ENCODE measurements around the gene RARRES2.

RARRES2 gene

GRCh38 chr7:150376560-150376959, 35.1 kb upstream of the RARRES2 start:
- DNase-seq: no peak

GRCh38 chr7:150375662-150376521, 34.5 kb upstream of the RARRES2 start:
- no peak for DNase-seq

- DNase-seq: no peak
Measured at GRCh38 chr7:150374472-150374871, 33.0 kb upstream of the RARRES2 start.

- DNase-seq: no peak
Measured at GRCh38 chr7:150374026-150374425, 32.6 kb upstream of the RARRES2 start.

DNA sequence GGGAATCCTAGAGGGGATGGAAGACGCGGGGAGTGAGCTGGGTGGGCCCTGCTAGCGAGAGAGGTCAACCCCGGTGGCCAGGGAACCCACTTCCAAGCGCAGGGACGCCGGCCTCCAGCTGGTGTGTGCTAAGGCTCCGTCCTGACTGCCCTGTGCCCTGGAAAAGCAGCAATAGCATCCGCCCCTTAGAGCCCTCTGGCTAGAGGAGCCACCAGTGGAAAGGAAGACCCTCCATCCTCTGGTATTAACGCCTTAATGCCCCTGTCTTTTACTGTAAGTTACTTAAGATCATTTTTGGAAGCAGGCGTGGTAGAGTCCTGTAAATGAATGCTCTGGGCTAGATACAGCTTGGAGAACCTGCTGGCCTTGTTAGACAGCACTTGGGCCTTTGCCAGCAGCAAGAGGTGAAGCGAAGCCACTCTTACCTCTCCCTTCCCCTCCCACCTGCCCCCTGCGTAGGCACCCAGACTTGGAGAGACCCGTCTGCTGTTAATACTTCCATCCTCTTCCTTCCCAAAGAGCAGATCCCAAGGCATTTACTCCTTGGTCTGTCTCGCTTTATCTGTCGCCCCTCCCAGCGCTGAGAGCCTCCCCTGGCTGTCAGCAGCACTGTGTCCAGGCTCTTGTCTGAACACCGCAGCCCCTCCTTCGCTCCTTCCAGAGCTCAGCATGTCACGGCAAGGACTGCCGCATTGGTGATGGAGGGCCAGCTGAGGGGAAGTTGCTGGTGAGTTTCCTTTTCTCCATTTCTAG, 31.8 kb upstream of the RARRES2 start:
- DNase-seq: no peak

- no peak for DNase-seq
Measured at GRCh38 chr7:150372271-150373048, 31.0 kb upstream of the RARRES2 start.

DNA sequence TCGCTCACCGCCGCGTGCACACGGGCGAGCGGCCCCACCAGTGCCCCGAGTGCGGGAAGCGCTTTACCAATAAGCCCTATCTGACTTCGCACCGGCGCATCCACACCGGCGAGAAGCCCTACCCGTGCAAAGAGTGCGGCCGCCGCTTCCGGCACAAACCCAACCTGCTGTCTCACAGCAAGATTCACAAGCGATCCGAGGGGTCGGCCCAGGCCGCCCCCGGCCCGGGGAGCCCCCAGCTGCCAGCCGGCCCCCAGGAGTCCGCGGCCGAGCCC, 30.5 kb upstream of the RARRES2 start:
- DNase-seq: no peak

GRCh38 chr7:150371131-150371995, 29.9 kb upstream of the RARRES2 start:
- DNase-seq: no peak

DNA sequence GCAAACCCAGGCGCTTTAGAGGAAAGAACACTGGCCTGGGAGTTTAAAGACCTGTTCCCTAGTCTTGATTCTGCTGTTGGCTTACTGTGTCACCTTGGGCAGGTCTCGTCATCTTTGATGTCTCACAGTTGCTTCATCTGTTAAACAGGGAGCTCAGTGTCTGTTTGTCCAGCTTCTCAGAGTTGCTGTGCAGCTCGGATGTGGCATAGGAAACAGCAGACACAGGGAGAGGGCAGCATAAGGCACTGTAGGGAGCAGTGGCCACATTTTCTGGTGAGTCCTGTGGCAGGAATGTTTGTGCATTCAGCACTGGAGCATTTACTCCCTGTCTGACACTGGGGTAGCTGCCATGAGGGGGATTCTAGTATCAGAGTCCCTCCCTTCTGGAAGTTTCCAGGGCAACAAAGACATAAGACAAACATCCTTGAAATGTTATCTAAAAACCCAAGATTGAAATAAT, 29.2 kb upstream of the RARRES2 start:
- DNase-seq: no peak

DNA sequence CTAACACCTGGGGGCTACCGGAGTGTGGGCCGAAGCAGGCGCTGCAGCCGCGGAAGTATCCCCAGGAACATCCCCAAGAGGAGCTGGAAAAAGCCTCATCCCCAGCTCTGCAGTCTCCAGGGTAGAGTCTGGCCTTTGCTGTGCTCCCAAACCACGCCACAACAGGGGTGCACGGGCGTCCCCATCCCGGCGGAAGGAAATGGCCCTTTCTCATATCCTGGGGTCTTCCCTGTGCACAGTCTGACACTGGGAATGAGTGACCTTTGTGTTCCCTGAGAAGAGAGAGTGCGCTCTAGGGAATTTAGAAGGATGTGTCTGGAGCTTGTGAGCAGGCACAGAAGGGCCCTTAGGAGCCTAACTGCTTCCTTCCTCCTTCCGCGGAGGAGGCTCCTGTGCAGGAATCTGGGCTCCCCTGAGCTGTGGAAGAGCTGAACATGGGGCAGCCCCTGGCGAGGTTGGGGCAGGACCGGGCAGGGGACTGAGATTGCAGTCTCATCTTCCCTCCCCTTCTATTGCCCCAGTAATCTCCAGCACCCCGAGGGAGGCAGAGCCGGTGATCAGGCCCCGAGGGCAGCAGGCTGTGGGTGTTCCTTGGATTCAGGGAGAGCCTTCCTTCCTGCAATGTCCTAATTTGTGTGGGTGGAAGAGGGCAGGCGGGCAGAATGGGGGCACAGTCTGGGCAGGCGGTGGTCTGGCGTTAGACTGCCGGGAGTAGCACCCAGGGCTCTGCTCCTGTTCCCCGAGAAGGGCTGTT, 28.5 kb upstream of the RARRES2 start:
- no peak for DNase-seq

GRCh38 chr7:150368884-150369747, 27.7 kb upstream of the RARRES2 start:
- peak; percentile 68 for DNase-seq

- peak; percentile 80 for DNase-seq
Measured at GRCh38 chr7:150368096-150368883, 26.9 kb upstream of the RARRES2 start, which contains the start of gene REPIN1. Gene REPIN1 (plus strand): TSS chr7:150368822. CDS start chr7:150369712, 890 bp downstream.

GRCh38 chr7:150367677-150368095, 26.3 kb upstream of the RARRES2 start:
- no peak for DNase-seq

DNA sequence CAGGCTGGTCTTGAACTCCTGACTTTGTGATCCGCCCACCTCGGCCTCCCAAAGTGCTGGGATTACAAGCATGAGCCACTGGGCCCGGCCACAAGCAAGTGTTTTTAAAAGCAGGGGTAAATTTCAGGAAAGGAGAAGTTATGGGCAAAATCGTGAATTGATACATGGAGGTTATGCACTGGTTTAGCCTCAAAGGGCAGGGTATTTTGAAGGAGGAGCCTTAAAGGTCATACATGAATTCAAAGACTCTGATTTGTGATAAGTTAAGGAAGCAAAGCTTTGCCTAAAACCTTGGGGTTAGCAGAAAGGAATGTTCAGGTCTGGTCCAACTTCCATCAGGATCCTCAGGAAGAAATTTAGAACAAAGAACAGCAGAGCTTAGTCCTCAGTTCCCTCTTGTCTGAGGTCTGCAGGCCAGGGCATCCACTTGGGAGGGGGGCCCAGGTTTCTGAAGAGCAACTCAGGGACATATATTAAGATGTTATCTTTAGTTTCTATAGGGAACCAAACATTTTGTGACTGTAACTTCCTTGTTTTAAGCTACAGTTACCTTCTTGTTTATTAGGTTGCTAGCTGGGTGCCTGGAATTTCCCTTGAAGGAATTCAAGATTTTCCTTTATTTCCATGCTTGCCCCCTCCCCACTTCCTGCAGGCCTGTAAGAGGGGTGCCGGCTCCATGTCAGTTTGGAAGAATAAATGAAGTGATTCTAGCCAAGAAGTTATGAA, 24.4 kb upstream of the RARRES2 start:
- peak; percentile 89 for DNase-seq

DNA sequence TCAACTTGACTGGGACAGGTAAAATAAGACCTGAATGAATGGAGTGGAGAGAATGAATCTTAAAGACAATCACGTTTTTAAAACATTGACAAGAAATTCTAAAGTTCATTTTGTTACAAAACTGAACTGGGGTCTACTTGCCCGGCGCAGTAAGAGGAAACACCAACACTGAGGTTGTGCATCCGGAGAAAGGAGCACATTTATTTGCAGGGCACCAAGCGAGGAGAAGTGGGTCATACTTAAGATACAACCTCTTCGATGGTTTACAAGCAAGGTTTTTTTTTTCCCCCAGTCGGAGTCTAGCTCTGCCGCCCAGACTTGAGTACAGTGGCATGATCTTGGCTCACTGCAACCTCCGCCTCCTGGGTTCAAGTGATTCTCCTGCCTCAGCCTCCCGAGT, 23.8 kb upstream of the RARRES2 start:
- no peak for DNase-seq

DNA sequence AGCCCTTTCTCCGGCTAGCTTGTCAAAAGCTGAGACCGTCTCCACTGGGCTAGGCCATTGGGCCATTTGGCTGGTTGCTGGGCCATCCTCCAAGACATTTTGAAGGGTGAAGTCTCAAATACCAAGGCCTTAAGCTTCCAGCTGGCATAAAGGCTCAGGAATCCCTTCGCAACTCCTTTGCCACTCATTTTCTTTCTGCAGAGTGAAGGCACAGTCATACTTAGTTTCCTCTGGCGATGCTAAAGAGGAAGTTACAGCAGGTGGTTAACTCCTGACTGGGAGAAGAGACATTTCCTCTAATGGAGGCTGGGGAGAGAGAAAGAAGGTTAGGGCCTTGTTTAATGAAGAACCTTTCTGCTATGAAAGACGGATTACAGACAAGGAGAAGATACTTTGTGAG, 22.4 kb upstream of the RARRES2 start:
- DNase-seq: peak; percentile 93

GRCh38 chr7:150363370-150363769, 21.9 kb upstream of the RARRES2 start:
- DNase-seq: no peak

DNA sequence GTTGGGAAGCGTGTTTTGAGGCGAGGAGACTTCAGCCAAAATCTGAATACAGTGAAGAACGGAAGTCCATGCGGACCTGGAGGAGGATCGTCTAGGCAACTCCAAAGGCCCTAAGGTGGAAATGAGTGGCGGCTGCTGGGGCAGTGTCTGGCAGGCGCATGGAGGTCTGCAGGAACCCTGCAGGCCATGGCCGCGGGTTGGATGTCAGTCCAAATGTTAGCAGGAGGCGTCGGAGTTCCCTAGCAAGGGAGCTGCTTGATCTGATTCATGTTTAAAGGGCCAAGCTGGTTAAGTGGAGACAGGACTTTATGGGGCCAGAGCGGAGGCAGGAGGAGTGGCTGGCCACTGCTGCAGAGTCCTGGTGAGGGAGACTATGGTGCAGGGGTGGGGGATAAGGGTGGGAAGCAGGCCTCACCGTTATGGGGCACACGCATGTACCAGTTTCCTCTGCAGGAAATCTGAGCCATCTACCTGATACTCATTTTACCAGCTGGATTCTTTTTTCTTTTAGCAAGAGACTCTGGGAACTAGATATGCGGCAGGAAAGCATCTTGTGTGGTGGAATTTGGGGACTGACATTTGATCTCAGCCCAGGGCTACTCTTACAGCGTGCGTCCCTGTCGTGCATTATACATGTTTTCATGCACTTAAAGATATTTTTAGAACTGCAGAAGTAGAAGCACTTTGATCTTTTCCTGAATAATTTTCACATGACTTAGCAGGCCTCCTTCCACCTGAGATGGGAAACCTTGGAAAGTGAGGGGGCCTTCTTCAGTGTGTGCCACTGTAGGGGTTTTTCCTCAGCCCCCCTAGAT, 20.6 kb upstream of the RARRES2 start:
- DNase-seq: no peak

Measured in MV-4-11 (cell line).